ENCODE measurements around the gene SYNE1. TPM values are rescaled to one million over a fixed set of nuclear protein-coding genes. Genes with fewer than 3 reads are reported as not detected.

The SYNE1 gene
- total and polyA plus RNA-seq, 7 donors, result 6.0 to 74.6 (median 16.5) TPM

DNA sequence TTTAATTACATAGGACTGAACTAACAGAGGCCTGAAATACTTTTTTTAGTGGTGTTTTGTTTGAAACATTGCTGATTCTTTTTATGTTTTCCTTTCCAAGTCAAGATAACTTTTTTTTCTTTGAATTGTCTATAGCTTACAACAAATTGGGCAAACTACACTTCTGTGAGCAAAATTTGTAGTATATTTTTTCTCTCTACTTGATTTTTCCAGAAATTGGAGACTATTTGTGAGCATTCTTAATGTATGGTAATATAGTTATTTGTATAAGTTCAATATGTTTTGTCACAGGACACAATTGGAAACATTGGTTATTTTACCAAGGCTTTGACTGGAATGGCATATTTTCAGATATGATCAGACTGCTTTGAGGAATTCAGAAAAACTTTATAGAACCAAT lies 216.5 kb downstream of the SYNE1 start:
- Histone ChIP-seq H3K27ac (no peak overlapping the region), H3K4me1 (no peaks in the 10 kb centered on the region), H3K4me3 (no peak overlapping the region), H3K27me3 (ENCODE audit: insufficient read depth in 3 of 3, low read length in 2 of 3) (no peaks in the 10 kb centered on the region), H3K36me3 (ENCODE audit: insufficient read depth in 1 of 2, low read depth in 1 of 2) (no peaks in the 10 kb centered on the region), H3K9me3 (no peaks in the 10 kb centered on the region)
- intact Hi-C loops (cut with DNase I), result no loop called here
- ATAC-seq (no peak), DNase-seq (no peak)
- TF ChIP-seq, protein P1, sequence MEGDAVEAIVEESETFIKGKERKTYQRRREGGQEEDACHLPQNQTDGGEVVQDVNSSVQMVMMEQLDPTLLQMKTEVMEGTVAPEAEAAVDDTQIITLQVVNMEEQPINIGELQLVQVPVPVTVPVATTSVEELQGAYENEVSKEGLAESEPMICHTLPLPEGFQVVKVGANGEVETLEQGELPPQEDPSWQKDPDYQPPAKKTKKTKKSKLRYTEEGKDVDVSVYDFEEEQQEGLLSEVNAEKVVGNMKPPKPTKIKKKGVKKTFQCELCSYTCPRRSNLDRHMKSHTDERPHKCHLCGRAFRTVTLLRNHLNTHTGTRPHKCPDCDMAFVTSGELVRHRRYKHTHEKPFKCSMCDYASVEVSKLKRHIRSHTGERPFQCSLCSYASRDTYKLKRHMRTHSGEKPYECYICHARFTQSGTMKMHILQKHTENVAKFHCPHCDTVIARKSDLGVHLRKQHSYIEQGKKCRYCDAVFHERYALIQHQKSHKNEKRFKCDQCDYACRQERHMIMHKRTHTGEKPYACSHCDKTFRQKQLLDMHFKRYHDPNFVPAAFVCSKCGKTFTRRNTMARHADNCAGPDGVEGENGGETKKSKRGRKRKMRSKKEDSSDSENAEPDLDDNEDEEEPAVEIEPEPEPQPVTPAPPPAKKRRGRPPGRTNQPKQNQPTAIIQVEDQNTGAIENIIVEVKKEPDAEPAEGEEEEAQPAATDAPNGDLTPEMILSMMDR (IDR thresholded peaks at IDR 0.05), result no peak

DNA sequence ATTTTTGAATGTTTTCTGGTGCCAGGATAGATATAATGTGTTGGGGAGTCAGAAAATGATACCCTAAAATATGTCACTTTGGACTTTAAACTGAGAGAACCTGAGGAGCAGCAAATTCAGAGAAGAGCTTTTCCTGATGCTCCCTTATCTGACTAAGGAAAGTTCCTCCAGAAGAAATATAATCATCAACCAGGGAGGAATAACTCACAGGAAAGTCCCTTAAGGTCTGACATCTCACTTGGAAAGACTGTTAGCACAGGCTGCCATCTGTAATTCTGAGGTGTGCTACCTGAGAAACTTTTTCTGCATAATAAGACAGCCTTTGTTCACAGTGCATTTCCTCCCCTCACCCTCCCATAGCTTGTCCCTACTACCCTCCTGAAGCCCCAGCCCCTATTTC lies 218.6 kb downstream of the SYNE1 start:
- no peak overlapping the region for H3K4me3 ChIP-seq
- H3K27ac ChIP-seq, result no peak overlapping the region
- no peak for ATAC-seq
- no peaks in the 10 kb centered on the region for H3K4me1 ChIP-seq
- H3K36me3 ChIP-seq (ENCODE audit: insufficient read depth in 1 of 2, low read depth in 1 of 2), result no peaks in the 10 kb centered on the region
- no peaks in the 10 kb centered on the region for H3K27me3 ChIP-seq (ENCODE audit: insufficient read depth in 3 of 3, low read length in 2 of 3)
- TF ChIP-seq, protein P1 (IDR thresholded peaks at IDR 0.05), result no peak
- DNase-seq, result no peak
- no peaks in the 10 kb centered on the region for H3K9me3 ChIP-seq
- intact Hi-C loops (cut with DNase I), result no loop called here

DNA sequence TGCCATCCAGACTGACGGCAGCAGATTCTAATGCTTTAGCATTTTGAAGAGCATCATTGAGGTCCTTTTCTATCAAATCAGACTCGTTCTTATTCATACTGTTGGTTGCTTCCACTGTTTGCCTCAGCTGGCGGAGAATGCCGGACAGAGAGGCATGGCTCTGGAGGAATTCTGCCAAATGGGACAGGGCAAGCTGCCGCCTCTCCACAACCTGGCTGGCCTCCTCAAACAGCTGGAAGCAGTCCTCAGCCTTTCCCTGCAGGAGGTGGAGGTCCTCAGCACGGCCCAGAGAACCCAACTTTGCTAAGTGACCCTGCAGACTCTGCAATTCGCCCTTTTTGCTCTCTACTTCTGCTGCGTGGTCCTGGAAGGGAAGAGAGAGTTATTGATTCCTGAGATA lies 220.5 kb downstream of the SYNE1 start:
- ATAC-seq, result peak in 3 of 4 donors; percentile 37 to 74 (median 61)
- Histone ChIP-seq H3K36me3 (ENCODE audit: insufficient read depth in 1 of 2, low read depth in 1 of 2) (no peaks in the 10 kb centered on the region), H3K9me3 (no peaks in the 10 kb centered on the region), H3K4me3 (no peak overlapping the region), H3K4me1 (no peaks in the 10 kb centered on the region), H3K27me3 (ENCODE audit: insufficient read depth in 3 of 3, low read length in 2 of 3) (no peaks in the 10 kb centered on the region), H3K27ac (no peak overlapping the region)
- WGBS, 3 donors, result 46 to 56% (median 49%) methylated on average over 8 of the region's 8 CpGs
- TF ChIP-seq, protein P1 (IDR thresholded peaks at IDR 0.05), result no peak
- intact Hi-C loops (cut with DNase I), result no loop called here
- peak in 1 of 2 donors; percentile 8 for DNase-seq

DNA sequence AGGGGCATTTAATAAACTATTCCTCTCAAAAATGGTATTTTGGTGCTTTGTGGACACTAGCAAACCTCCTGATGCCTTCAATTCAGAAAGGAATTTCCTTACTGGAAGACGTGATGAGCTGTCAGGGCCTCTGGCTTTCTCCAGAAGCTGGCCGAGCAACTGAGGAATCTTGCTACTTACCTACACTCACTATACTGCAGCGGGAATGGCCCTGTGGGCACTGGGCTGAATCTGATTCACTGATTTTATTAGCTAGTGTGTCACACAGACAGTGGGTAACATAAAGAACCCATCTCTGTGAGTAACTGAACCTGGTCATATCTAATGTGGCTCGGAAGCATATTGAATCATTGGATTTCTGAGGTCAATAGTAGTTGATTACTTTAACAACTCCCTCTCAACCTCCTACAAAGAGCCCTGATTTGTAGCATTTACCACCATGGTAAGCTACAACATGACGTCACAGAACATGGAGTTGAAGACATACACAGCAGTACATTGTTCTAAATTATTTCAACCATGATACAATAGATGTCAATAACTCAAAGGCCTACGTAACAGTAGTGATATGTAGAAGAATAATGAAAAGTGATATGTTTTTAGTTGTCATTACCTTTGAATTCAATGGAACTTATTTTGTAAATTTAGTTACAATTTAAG lies 232.1 kb downstream of the SYNE1 start:
- ATAC-seq (no peak), DNase-seq (no peak)
- TF ChIP-seq, protein P1 (IDR thresholded peaks at IDR 0.05), result no peak
- peaks cover 0 to 4% of the 10 kb centered on the region in 2 donors for H3K36me3 ChIP-seq (ENCODE audit: insufficient read depth in 1 of 2, low read depth in 1 of 2)
- no peak overlapping the region for H3K27ac ChIP-seq
- H3K9me3 ChIP-seq, result no peaks in the 10 kb centered on the region
- no peaks in the 10 kb centered on the region for H3K4me1 ChIP-seq
- intact Hi-C loops (cut with DNase I), result no loop called here
- no peaks in the 10 kb centered on the region for H3K27me3 ChIP-seq (ENCODE audit: insufficient read depth in 3 of 3, low read length in 2 of 3)
- 88 to 92% (median 89%) methylated on average over 6 of the region's 6 CpGs for WGBS, 3 donors
- H3K4me3 ChIP-seq, result no peak overlapping the region
